NCI-H1436 (cell line): ENCODE measurements around the gene EIF4G2.
A peak's percentile ranks its signal among the peaks of the same experiment; 100 is the strongest.

ENCODE experiments used
- DNase-seq: peaks from one replicate; lab custom pipeline; 2025; lab: John Stamatoyannopoulos, UW

Gene EIF4G2

GRCh38 chr11:10808235-10808552 lies 532 bp downstream of the EIF4G2 start:
- no peak for DNase-seq

- DNase-seq: peak; percentile 45
Observed at GRCh38 chr11:10807493-10808234, 1.1 kb downstream of the EIF4G2 start.

GRCh38 chr11:10806206-10806605 lies 2.5 kb downstream of the EIF4G2 start:
- DNase-seq: no peak

DNA sequence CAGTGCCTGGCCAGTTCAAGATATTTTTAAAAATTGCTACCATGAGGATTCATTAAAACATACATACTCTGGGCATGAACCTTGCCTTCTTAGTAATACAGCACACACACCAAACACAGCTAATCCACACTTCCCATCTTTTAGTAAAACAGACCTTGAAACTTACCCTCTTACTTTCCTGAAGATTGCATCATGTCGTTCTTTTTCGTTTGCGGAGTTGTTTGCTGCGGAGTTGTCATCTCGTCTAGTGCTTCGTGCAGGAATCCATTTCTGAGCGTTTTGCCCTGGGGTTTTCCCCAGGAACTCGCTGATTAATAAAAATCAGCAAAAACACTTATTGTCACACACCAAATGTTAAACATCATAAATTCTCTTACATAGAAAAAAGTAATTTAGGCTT lies 3.0 kb downstream of the EIF4G2 start:
- no peak for DNase-seq

DNA sequence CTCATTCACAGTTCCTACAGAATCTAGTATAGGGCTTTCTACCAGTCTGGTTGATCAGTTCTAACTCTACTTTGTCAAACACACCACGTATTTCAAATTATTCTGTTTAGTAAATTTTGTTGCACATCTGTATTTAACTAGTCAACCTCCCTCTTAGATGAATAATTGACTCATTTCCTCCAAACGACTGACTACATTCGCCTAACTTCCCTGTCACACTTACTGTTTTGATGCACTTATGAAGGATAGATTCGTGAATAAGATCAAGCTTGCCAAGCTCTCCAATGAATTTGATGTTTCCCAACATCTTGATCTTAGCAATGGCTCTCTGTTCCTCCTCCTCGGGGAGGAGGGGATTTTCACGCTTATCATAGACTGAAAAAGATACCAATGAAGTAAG lies 5.0 kb downstream of the EIF4G2 start:
- DNase-seq: no peak

GRCh38 chr11:10800292-10800691 lies 8.4 kb downstream of the EIF4G2 start:
- no peak for DNase-seq

GRCh38 chr11:10798330-10798928 lies 10.3 kb downstream of the EIF4G2 start:
- no peak for DNase-seq

GRCh38 chr11:10797531-10797930 lies 11.2 kb downstream of the EIF4G2 start:
- no peak for DNase-seq

GRCh38 chr11:10797001-10797400 lies 11.7 kb downstream of the EIF4G2 start:
- no peak for DNase-seq

DNA sequence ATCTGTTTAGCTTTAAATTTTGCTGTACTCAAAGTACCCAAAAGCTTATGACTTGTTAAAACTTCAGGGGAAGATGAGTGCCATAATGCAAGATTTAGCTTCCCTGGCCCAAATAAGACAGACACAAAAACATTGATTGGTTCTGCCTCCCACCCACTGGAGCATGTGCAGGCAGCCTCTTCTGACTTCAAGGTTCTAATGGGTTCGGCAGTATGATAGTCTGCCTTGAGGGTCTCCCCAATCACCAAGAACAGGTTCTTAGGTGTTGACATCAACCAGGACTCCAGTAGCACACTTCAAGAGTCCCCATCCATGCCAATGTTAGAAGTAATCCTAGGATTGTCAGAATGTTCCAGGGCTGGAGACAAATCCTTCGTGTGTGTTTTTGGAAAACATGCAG lies 12.5 kb downstream of the EIF4G2 start:
- DNase-seq: no peak

GRCh38 chr11:10793470-10794255 lies 15.1 kb downstream of the EIF4G2 start:
- no peak for DNase-seq

DNA sequence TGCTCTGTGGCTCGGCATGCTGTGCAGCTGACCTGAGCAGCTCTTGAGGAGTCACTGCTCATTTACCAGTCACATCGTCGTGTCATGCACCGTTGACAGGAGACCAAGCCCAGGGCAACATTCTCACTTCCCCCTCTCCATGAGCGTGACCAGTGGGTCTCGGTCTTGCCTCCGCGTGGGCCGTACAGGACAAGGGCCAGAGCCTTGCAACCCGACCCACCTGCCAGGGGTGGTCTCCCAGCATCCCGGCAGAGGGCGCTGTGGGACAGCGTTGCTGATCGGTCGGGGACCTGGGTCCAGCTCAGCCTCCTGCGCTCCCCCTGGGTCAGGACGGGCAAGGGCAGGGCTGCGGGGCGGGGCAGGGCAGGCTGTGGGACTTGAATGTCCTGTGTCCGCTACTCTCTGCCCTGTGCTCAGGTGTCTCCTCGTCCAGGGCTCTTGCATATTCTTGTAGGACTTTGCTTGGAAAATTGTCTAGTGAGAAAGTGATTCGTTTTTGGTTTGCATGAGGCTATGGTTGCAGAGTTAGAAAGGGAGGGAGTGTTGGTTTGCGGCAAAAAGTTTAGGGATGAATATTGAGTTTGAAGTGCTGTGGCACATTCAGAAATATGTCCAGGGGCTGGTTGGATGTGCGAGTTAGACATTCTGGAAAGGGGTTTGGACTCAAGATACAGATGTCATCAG lies 16.2 kb downstream of the EIF4G2 start:
- DNase-seq: peak; percentile 70

DNA sequence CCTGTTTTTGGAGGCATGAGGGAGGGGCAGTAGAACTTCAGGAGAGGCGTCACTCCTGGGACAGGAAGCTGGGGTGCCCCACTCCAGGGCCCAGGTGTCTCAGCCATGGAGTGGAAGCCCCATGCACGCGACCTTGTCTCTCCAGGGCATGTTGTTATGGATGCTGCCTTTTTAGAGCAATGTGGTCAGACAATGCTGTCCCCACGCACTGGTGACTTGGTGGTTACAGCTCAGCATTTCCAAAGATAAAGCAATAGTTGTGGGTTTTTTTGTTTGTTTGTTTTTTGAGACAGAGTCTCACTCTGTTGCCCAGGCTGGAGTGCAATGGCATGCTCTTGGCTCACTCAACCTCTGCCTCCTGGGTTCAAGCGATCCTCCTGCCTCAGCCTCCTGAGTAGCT lies 22.3 kb downstream of the EIF4G2 start:
- no peak for DNase-seq

GRCh38 chr11:10785146-10785474 lies 23.6 kb downstream of the EIF4G2 start:
- DNase-seq: no peak

- peak; percentile 3 for DNase-seq
Observed at GRCh38 chr11:10784232-10785145, 24.2 kb downstream of the EIF4G2 start.

GRCh38 chr11:10780040-10780439 lies 28.7 kb downstream of the EIF4G2 start:
- DNase-seq: no peak

DNA sequence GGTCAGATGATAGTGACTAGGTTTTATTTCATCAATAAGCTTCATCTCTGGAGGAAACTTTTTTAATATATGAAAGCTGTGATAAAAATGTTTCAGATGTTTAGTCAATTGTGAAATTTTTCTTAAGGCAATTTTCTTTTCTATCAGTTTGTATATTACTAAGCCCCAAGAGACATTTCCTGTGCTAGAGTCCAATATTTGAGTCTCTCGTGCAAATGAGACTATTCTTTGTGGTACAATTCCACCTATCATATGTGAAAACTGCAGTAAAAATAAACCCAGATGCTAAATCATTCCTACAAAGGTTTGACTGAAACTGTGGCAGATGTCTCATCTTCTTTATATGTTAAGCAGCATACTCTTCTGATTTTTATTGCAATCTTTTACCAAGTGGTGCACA lies 29.6 kb downstream of the EIF4G2 start:
- DNase-seq: no peak

- no peak for DNase-seq
Observed at GRCh38 chr11:10778217-10778970, 30.3 kb downstream of the EIF4G2 start.

DNA sequence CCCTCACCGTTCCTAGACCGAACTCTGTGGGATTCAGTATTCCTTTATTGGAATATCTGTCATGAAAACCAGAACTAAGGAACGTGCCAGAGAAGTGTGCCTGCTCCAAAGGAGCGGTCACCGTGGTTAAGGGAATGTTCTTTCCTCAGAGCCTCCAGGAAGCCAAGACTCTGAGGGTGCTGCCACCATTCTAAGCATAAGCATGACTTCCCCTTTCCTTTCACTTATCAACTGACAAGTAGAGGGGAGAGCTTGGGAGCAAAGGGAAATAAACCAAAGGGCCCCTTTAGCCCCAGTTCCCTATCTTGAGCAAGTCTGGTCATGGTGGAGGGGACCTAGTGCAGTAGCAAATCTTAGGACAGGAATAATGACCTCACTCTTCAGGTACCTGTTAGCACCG lies 30.9 kb downstream of the EIF4G2 start:
- DNase-seq: no peak

- no peak for DNase-seq
Observed at GRCh38 chr11:10777393-10777793, 31.3 kb downstream of the EIF4G2 start.

DNA sequence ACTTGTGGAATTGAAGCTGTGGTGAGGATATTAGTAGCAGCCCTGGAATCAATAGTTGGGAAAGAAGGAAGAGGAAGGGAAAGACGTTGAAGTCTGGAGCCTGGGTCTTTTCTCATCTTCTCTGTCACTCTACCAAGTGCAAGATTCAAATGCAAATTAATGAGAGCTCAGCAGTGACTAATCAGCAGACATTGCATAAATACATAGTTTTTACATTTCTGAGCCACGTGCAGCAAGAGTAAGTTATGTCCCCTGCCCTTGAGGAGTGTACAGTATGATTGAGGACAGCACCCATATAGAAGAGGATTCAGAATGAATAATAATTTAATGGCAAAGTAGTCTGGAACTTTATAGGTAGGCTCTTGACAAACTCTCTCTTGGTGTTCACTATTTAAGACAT lies 33.9 kb downstream of the EIF4G2 start:
- DNase-seq: no peak
